Astrocyte (in vitro differentiated cells and primary cell): ENCODE data around the gene ANKLE1. TPM values are rescaled to one million over a fixed set of nuclear protein-coding genes. Genes with fewer than 3 reads are reported as not detected.
A peak's percentile ranks its signal among the peaks of the same experiment; 100 is the strongest.

Experiments used
- DNase-seq: peaks from one replicate; pipeline ENCODE4 v3.0.0-alpha.2; 2010; ENCODE audit warnings: low read depth
- FAIRE-seq: peaks from 2 replicates; lab custom pipeline; 2011; peaks lifted over from hg19 to GRCh38; lab: Jason Lieb, UNC
- H2AFZ ChIP-seq: 2 replicates; pipeline ENCODE4 v1.6.0; 2012; ENCODE audit warnings: low read depth, low read length, inconsistent platforms
- H3K27ac ChIP-seq: 2 replicates; pipeline ENCODE4 v1.5.1; 2011; ENCODE audit warnings: low read depth, low read length, inconsistent platforms
- H3K27me3 ChIP-seq: 2 replicates; pipeline ENCODE4 v1.6.0; 2011; ENCODE audit warnings: low read length, inconsistent platforms; ENCODE audit not compliant: insufficient read depth
- H3K36me3 ChIP-seq: 2 replicates; pipeline ENCODE4 v1.5.1; 2011; ENCODE audit warnings: low read length, inconsistent platforms; ENCODE audit not compliant: insufficient read depth
- H3K4me1 ChIP-seq: 2 replicates; pipeline ENCODE4 v1.5.1; 2011; ENCODE audit warnings: low read length, inconsistent platforms; ENCODE audit not compliant: insufficient read depth
- H3K4me2 ChIP-seq: 2 replicates; pipeline ENCODE4 v1.6.0; 2012; ENCODE audit warnings: low read length, inconsistent platforms
- H3K4me3 ChIP-seq: 2 replicates; pipeline ENCODE4 v1.5.1; 2011; ENCODE audit warnings: low read depth, mild to moderate bottlenecking, low read length, inconsistent platforms; ENCODE audit not compliant: insufficient read depth
- H3K79me2 ChIP-seq: 2 replicates; pipeline ENCODE4 v1.6.0; 2012; ENCODE audit warnings: mild to moderate bottlenecking, low read length, inconsistent platforms; ENCODE audit not compliant: insufficient read depth
- H3K9ac ChIP-seq: 2 replicates; pipeline ENCODE4 v1.6.0; 2012; ENCODE audit warnings: mild to moderate bottlenecking, low read length, inconsistent platforms
- H3K9me3 ChIP-seq: 2 replicates; pipeline ENCODE4 v1.5.1; 2012; ENCODE audit warnings: low read depth, mild to moderate bottlenecking, low read length, inconsistent platforms; ENCODE audit not compliant: insufficient read depth
- H4K20me1 ChIP-seq: 2 replicates; pipeline ENCODE4 v1.6.0; 2012; ENCODE audit warnings: low read length, inconsistent platforms; ENCODE audit not compliant: insufficient read depth
- H3K27ac Mint-ChIP-seq: one replicate; pipeline ENCODE4 v1.8.0; 2021; ENCODE audit warnings: mild to moderate bottlenecking, mixed read lengths; ENCODE audit not compliant: unreplicated experiment
- H3K27me3 Mint-ChIP-seq: one replicate; pipeline ENCODE4 v1.8.0; 2021; ENCODE audit warnings: low read depth, mixed read lengths; ENCODE audit not compliant: unreplicated experiment
- H3K36me3 Mint-ChIP-seq: one replicate; pipeline ENCODE4 v1.8.0; 2021; ENCODE audit warnings: low read depth, mixed read lengths; ENCODE audit not compliant: unreplicated experiment
- H3K4me1 Mint-ChIP-seq: one replicate; pipeline ENCODE4 v1.8.0; 2021; ENCODE audit warnings: low read depth, mixed read lengths; ENCODE audit not compliant: unreplicated experiment
- H3K4me3 Mint-ChIP-seq: one replicate; pipeline ENCODE4 v1.8.0; 2021; ENCODE audit warnings: mild to moderate bottlenecking, moderate library complexity, mixed read lengths; ENCODE audit not compliant: unreplicated experiment
- H3K9me3 Mint-ChIP-seq: one replicate; pipeline ENCODE4 v1.8.0; 2021; ENCODE audit warnings: mild to moderate bottlenecking, mixed read lengths; ENCODE audit not compliant: unreplicated experiment
- EZH2 ChIP-seq: IDR thresholded peaks from 2 replicates; pipeline ENCODE4 v1.6.1; 2012; ENCODE audit warnings: mild to moderate bottlenecking, low read length, inconsistent platforms; ENCODE audit not compliant: insufficient read depth
- total RNA-seq: library from RNA; stranded (reverse); gene quantifications from 2 replicates; pipeline ENCODE4 v1.2.1, GENCODE V29; 2021
- TF ChIP-seq, protein P1 (sequence below): IDR thresholded peaks from 2 replicates; pipeline ENCODE4 v1.5.1; 2011; ENCODE audit warnings: low read depth, mild to moderate bottlenecking, inconsistent platforms, low read length, moderate library complexity; ENCODE audit not compliant: insufficient read depth

ANKLE1 gene
- total RNA-seq, 1 donor from 2014 or later, result 1.8 TPM

DNA sequence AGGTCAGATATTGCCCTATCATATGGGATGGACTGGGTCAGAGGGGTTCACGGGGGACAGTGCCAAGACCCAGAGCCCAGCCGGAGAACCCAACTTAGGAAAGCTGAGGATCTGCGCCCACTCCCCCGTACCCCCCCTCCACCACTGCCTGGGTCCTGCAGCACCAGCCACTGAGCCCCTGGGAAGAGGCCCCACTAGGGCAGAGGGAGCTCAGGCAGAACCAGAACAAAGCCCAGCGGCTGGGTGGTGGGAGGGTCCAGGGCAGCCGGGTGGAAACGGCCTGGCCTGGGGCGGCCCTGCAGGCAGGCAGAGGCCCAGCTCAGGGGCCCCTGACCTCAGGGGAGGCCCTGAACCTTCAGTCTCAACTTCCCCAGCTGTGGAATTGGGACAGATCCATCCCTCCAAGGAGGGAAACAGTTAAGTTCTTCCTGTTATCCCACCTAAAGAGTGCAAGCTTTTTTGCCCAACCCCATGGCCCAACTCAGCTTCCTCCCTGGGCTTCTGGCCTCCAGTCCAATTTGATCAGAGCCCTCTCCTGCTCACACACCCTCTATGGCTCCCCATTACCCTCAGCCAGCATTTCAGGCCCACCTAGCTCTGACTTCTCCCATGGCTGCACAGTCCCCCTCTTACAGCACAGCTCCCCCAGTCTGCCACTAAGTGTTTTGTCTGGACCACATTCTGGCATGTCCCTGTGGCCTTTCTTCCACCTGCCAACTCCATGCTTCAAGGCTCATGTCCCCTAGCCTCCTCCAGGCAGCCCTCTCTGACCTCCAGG, 39.1 kb upstream of the ANKLE1 start:
- H3K9ac ChIP-seq, result no peak overlapping the region

DNA sequence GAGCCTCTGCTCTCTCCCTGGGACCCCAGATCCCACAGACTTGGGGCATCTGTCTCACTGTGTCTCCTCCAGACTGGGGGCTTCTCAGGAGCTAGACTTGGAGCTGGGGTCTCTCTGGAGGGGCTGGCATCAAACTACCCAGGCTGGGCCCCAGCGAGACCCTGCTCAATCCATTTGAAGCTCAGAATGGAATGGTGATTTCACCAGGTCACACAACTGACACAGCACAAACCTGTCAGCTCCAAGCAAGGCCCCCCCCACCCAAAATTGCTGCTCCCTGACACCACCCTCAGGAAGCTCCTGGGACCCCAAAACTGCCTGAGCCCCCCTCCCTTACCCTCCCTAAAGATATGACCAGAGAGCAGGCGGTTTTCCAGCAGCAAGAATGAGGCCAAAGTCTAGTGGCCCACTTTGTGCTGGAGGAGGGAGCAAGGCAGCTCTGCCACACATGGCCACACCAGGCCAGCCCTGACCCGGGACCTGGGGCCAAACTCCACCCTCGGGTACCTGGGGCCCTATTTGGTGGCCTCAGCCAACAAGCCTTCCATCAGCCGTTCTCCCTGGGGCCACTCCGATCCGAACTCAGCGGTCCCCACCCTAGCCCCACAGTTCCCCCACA, 38.4 kb upstream of the ANKLE1 start:
- Mint-ChIP-seq H3K4me1 (peaks cover 16% of the 10 kb centered on the region), H3K9me3 (no peaks in the 10 kb centered on the region), H3K27ac (peak overlapping the region; percentile 75), H3K36me3 (peaks cover 9% of the 10 kb centered on the region), H3K27me3 (no peaks in the 10 kb centered on the region), H3K4me3 (peak overlapping the region; percentile 95)
- H3K79me2 ChIP-seq, result peaks cover 32% of the 10 kb centered on the region
- H3K4me1 ChIP-seq, result peaks cover 19% of the 10 kb centered on the region
- peak overlapping the region; percentile 74 for H3K4me3 ChIP-seq
- peaks cover 29% of the 10 kb centered on the region for H4K20me1 ChIP-seq
- no peaks in the 10 kb centered on the region for H3K27me3 ChIP-seq
- H3K9me3 ChIP-seq, result no peaks in the 10 kb centered on the region
- DNase-seq (no peak), FAIRE-seq (no peak)
- H2AFZ ChIP-seq, result no peak overlapping the region
- peak overlapping the region; percentile 79 for H3K9ac ChIP-seq
- H3K4me2 ChIP-seq, result peak overlapping the region; percentile 96
- H3K27ac ChIP-seq, result no peak overlapping the region
- TF ChIP-seq EZH2, result no peak
- TF ChIP-seq, protein P1, sequence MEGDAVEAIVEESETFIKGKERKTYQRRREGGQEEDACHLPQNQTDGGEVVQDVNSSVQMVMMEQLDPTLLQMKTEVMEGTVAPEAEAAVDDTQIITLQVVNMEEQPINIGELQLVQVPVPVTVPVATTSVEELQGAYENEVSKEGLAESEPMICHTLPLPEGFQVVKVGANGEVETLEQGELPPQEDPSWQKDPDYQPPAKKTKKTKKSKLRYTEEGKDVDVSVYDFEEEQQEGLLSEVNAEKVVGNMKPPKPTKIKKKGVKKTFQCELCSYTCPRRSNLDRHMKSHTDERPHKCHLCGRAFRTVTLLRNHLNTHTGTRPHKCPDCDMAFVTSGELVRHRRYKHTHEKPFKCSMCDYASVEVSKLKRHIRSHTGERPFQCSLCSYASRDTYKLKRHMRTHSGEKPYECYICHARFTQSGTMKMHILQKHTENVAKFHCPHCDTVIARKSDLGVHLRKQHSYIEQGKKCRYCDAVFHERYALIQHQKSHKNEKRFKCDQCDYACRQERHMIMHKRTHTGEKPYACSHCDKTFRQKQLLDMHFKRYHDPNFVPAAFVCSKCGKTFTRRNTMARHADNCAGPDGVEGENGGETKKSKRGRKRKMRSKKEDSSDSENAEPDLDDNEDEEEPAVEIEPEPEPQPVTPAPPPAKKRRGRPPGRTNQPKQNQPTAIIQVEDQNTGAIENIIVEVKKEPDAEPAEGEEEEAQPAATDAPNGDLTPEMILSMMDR, result no peak
- H3K36me3 ChIP-seq, result no peaks in the 10 kb centered on the region

More for the DNA sequence above, 39.1 kb upstream of the ANKLE1 start:
- Mint-ChIP-seq H3K27me3 (no peaks in the 10 kb centered on the region), H3K9me3 (no peaks in the 10 kb centered on the region), H3K27ac (peak overlapping the region; percentile 75), H3K4me3 (peak overlapping the region; percentile 95), H3K36me3 (peaks cover 13% of the 10 kb centered on the region), H3K4me1 (peaks cover 16% of the 10 kb centered on the region)
- peaks cover 32% of the 10 kb centered on the region for H3K79me2 ChIP-seq
- no peaks in the 10 kb centered on the region for H3K36me3 ChIP-seq
- H3K27me3 ChIP-seq, result no peaks in the 10 kb centered on the region
- no peaks in the 10 kb centered on the region for H3K9me3 ChIP-seq
- H2AFZ ChIP-seq, result no peak overlapping the region
- no peak overlapping the region for H3K4me3 ChIP-seq
- H3K4me1 ChIP-seq, result peaks cover 19% of the 10 kb centered on the region
- H3K4me2 ChIP-seq, result peak overlapping the region; percentile 96
- H3K27ac ChIP-seq, result no peak overlapping the region
- FAIRE-seq, result no peak
- peaks cover 29% of the 10 kb centered on the region for H4K20me1 ChIP-seq
- TF ChIP-seq EZH2, result no peak
- TF ChIP-seq, protein P1, result no peak
- no peak for DNase-seq
